Common myeloid progenitor, CD34-positive (primary cell): ENCODE measurements around the gene PHLDB2.
A peak's percentile ranks its signal among the peaks of the same experiment; 100 is the strongest.

ENCODE experiments used
- CTCF ChIA-PET: fragments of 350-600 bp; sonication (Branson Sonifier 250); formaldehyde crosslinking; loops from one replicate; lab custom pipeline; 2021; ENCODE audit warnings: antibody characterized with exemption; lab: Charles Lee
- POLR2A ChIA-PET: fragments of 350-600 bp; sonication (Branson Sonifier 250); formaldehyde crosslinking; loops from one replicate; lab custom pipeline; 2021; ENCODE audit warnings: antibody characterized with exemption; lab: Charles Lee
- DNase-seq, 3 donors: peaks; one replicate each; pipeline versions ENCODE4 v3.0.0 to v3.0.0-alpha.2; 2013
- H3K27ac ChIP-seq, 2 experiments: 1 replicate in 1 of 2; 2 replicates in 1 of 2; pipeline ENCODE4 v1.7.0; 2013; ENCODE audit warnings: inconsistent platforms in 2 of 2, low read length in 2 of 2, mild to moderate bottlenecking in 2 of 2, low read depth in 1 of 2, moderate library complexity in 1 of 2; ENCODE audit not compliant: severe bottlenecking in 2 of 2, insufficient read depth in 1 of 2, poor library complexity in 1 of 2
- H3K27me3 ChIP-seq, 5 experiments: replicated peaks in 2 of 5; 1 replicate in 3 of 5; 2 replicates in 2 of 5; pipeline versions ENCODE4 v1.6.1 to v1.7.0; 2013; ENCODE audit warnings: low read length in 4 of 5, mild to moderate bottlenecking in 2 of 5, moderate library complexity in 2 of 5, inconsistent platforms in 1 of 5; ENCODE audit not compliant: insufficient read depth in 5 of 5, control insufficient read depth in 4 of 5
- H3K36me3 ChIP-seq, 4 experiments: 1 replicate in 2 of 4; 2 replicates in 2 of 4; pipeline versions ENCODE4 v1.6.1 to v1.7.0; 2013; ENCODE audit warnings: low read length in 3 of 4, control low read depth in 1 of 4, mild to moderate bottlenecking in 1 of 4; ENCODE audit not compliant: control insufficient read depth in 4 of 4, insufficient read depth in 4 of 4
- H3K4me1 ChIP-seq, 4 experiments: 1 replicate in 3 of 4; 2 replicates in 1 of 4; pipeline versions ENCODE4 v1.6.1 to v1.7.1; 2013; ENCODE audit warnings: low read length in 3 of 4, mild to moderate bottlenecking in 3 of 4, control low read depth in 1 of 4, inconsistent platforms in 1 of 4, moderate library complexity in 1 of 4; ENCODE audit not compliant: control insufficient read depth in 4 of 4, insufficient read depth in 4 of 4; ENCODE audit errors: control extremely low read depth in 1 of 4
- H3K4me3 ChIP-seq, 7 experiments: 1 replicate in 4 of 7; 2 replicates in 3 of 7; pipeline versions ENCODE4 v1.5.1 to v1.7.0; 2013; ENCODE audit warnings: mild to moderate bottlenecking in 7 of 7, low read length in 6 of 7, moderate library complexity in 6 of 7, inconsistent platforms in 2 of 7, low read depth in 2 of 7, control low read depth in 1 of 7; ENCODE audit not compliant: insufficient read depth in 4 of 7, control insufficient read depth in 1 of 7; ENCODE audit errors: extremely low read depth in 1 of 7
- H3K9me3 ChIP-seq, 5 experiments: 1 replicate in 4 of 5; 2 replicates in 1 of 5; pipeline versions ENCODE4 v1.6.1 to v1.7.1; 2013; ENCODE audit warnings: low read length in 4 of 5, mild to moderate bottlenecking in 2 of 5, inconsistent platforms in 1 of 5, low read depth in 1 of 5, moderate library complexity in 1 of 5; ENCODE audit not compliant: control insufficient read depth in 4 of 5, insufficient read depth in 2 of 5; ENCODE audit errors: control extremely low read depth in 1 of 5
- WGBS: methylation state at CpG from one replicate; pipeline ENCODE4 v1.1.5; 2013; ENCODE audit not compliant: insufficient coverage; 5-methylcytosine and 5-hydroxymethylcytosine counted together

Gene PHLDB2

GRCh38 chr3:111904376-111905241 lies 45.5 kb downstream of the PHLDB2 start:
- no peaks in the 10 kb centered on the region for H3K27me3 ChIP-seq
- H3K27ac ChIP-seq = no peak overlapping the region
- POLR2A ChIA-PET = no interaction called here
- no peaks in the 10 kb centered on the region for H3K36me3 ChIP-seq
- CTCF ChIA-PET = interaction anchor here (0.8 to 3.6 kb wide), 2 partner anchors 9 to 109 kb away, joined by 3 to 17 read pairs; no protein-coding TSS in a partner anchor
- WGBS = 100% methylated on average over 1 of the region's 4 CpGs
- no peak overlapping the region for H3K4me3 ChIP-seq
- peaks cover 0 to 7% (median 0%) of the 10 kb centered on the region in 4 experiments for H3K4me1 ChIP-seq
- H3K9me3 ChIP-seq = peaks cover 0 to 3% (median 0%) of the 10 kb centered on the region in 5 experiments
- no peak for DNase-seq

DNA sequence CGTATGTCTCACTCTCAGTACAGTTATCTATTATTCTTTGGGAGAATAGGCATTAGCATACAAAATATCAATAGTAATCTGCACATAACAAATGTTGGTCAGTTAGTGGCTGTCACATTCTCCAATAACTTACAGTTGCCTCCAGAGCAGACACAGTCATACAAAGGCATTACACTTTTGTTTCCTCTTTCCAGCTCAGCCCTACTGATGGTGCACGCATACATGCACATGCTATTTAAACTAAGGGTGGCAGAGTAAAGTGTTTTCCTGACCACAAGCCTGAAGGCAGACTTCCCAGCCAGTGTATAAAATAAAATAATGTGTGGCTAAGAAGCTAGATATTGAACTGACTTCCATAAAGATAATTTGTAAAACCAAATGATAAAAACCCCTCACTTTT lies 47.6 kb downstream of the PHLDB2 start:
- H3K36me3 ChIP-seq = no peaks in the 10 kb centered on the region
- no peaks in the 10 kb centered on the region for H3K9me3 ChIP-seq
- no CpG with 5 or more reads among the region's 2 CpGs for WGBS
- peaks cover 0 to 17% (median 1%) of the 10 kb centered on the region in 4 experiments for H3K4me1 ChIP-seq
- no peaks in the 10 kb centered on the region for H3K27me3 ChIP-seq
- no peak overlapping the region for H3K27ac ChIP-seq
- no peak overlapping the region for H3K4me3 ChIP-seq
- CTCF ChIA-PET = interaction anchor here (1.0 to 3.6 kb wide), 3 partner anchors 11 to 87 kb away, joined by 3 to 17 read pairs (median 5); no protein-coding TSS in a partner anchor
- DNase-seq = peak in 2 of 3 donors; percentile 47 to 57
- POLR2A ChIA-PET = no interaction called here

- 100% methylated on average over 3 of the region's 4 CpGs for WGBS
- Histone ChIP-seq H3K4me1 (peaks cover 0 to 17% (median 1%) of the 10 kb centered on the region in 4 experiments), H3K4me3 (no peak overlapping the region), H3K27me3 (no peaks in the 10 kb centered on the region), H3K27ac (no peak overlapping the region), H3K9me3 (no peaks in the 10 kb centered on the region), H3K36me3 (no peaks in the 10 kb centered on the region)
- ChIA-PET CTCF (interaction anchor here (1.0 to 3.6 kb wide), 3 partner anchors 12 to 87 kb away, joined by 3 to 17 read pairs (median 5); no protein-coding TSS in a partner anchor), POLR2A (no interaction called here)
- DNase-seq = no peak
Measured at GRCh38 chr3:111907151-111907550, 48.1 kb downstream of the PHLDB2 start.

- no peaks in the 10 kb centered on the region for H3K36me3 ChIP-seq
- 0% methylated on average over 2 of the region's 2 CpGs for WGBS
- H3K4me3 ChIP-seq = no peak overlapping the region
- peaks cover 0 to 17% (median 2%) of the 10 kb centered on the region in 4 experiments for H3K4me1 ChIP-seq
- no peak overlapping the region for H3K27ac ChIP-seq
- no peaks in the 10 kb centered on the region for H3K9me3 ChIP-seq
- H3K27me3 ChIP-seq = no peaks in the 10 kb centered on the region
- CTCF ChIA-PET = interaction anchor here (2.6 kb wide), 1 partner anchor 14 kb away, joined by 10 read pairs; no protein-coding TSS in a partner anchor
- DNase-seq = peak in 2 of 3 donors; percentile 36 to 37
- POLR2A ChIA-PET = interaction anchor here (0.6 to 1.2 kb wide), 2 partner anchors 23 to 48 kb away, joined by 3 read pairs; no protein-coding TSS in a partner anchor
Measured at GRCh38 chr3:111910806-111911205, 51.7 kb downstream of the PHLDB2 start.

DNA sequence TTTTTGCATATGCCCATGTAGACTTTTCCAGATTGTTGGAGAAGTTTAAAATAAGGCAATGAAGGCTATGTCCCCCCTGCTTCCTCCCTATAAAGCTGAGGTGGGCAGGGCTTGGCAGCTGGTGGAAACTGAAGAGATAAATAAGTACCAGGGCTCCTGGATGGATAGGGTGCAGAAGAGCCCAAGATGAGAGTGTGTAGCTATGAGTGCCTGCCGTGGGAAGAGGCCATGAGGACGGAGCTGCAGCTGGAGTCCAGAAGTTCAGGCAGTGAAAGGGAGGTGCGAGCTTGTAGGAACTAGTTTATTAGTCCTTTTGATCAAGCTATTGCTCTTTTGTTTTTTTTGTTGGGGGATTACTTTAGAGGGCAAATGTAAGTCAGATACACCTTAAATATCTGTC lies 52.4 kb downstream of the PHLDB2 start:
- peak overlapping the region in 2 of 7 experiments; percentile 6 to 17 for H3K4me3 ChIP-seq
- no peaks in the 10 kb centered on the region for H3K27me3 ChIP-seq
- H3K9me3 ChIP-seq = no peaks in the 10 kb centered on the region
- ChIA-PET POLR2A (interaction anchor here (0.6 kb wide), 1 partner anchor 49 kb away, joined by 3 read pairs; no protein-coding TSS in a partner anchor), CTCF (interaction anchor here (1.3 to 2.6 kb wide), 2 partner anchors 11 to 14 kb away, joined by 3 to 10 read pairs; no protein-coding TSS in a partner anchor)
- no peaks in the 10 kb centered on the region for H3K36me3 ChIP-seq
- WGBS = 76% methylated on average over 3 of the region's 3 CpGs
- H3K27ac ChIP-seq = no peak overlapping the region
- H3K4me1 ChIP-seq = peaks cover 0 to 22% (median 4%) of the 10 kb centered on the region in 4 experiments
- no peak for DNase-seq

DNA sequence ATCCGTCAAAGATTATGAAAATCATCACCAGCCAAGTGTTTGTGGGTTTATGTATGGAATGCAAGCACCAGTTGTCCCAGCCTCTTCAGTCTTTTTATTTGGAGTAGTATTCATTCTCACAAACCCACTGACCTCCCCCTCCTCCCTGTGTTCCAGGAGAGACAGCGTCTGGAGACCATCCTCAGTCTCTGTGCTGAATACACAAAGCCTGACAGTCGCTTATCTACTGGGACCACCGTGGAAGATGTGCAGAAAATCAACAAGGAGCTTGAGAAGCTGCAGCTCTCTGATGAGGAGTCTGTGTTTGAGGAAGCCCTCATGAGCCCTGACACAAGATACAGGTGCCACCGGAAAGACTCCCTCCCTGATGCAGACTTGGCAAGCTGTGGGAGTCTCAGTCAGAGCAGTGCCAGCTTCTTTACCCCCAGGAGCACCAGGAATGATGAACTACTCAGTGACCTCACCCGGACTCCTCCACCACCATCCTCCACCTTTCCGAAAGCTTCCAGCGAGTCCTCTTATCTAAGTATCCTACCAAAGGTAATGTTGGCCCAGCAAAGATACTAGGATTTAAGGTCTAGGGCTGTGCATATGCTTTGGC lies 54.2 kb downstream of the PHLDB2 start:
- Histone ChIP-seq H3K27ac (no peak overlapping the region), H3K4me1 (peaks cover 0 to 20% (median 4%) of the 10 kb centered on the region in 4 experiments), H3K27me3 (no peaks in the 10 kb centered on the region), H3K4me3 (peak overlapping the region in 3 of 7 experiments; percentile 32 to 58 (median 47)), H3K9me3 (no peaks in the 10 kb centered on the region), H3K36me3 (no peaks in the 10 kb centered on the region)
- WGBS = 80% methylated on average over 4 of the region's 8 CpGs
- DNase-seq = no peak
- ChIA-PET POLR2A (interaction anchor here (0.9 kb wide), 1 partner anchor 38 kb away, joined by 3 read pairs; no protein-coding TSS in a partner anchor), CTCF (interaction anchor here (0.7 to 2.6 kb wide), 4 partner anchors 13 to 44 kb away, joined by 3 to 10 read pairs (median 4); no protein-coding TSS in a partner anchor)
